ES-I3 (cell line): ENCODE results near the gene PREB.
"Not testable (repeated sequence)": the region's sequence is repeated elsewhere in the genome, so short reads cannot be mapped to it uniquely, and the experiment has no call there.

Source experiments
- H3K36me3 ChIP-seq: 2 replicates; pipeline ENCODE4 v1.6.1; 2013; ENCODE audit warnings: mild to moderate bottlenecking, low read length, control low read depth, moderate library complexity; ENCODE audit not compliant: insufficient read depth
- H3K4me1 ChIP-seq: 2 replicates; pipeline ENCODE4 v1.6.1; 2013; ENCODE audit warnings: mild to moderate bottlenecking, control low read depth, low read length; ENCODE audit not compliant: insufficient read depth
- H3K9ac ChIP-seq: 2 replicates; pipeline ENCODE4 v1.6.1; 2013; ENCODE audit warnings: low read depth, mild to moderate bottlenecking, low read length, moderate library complexity
- H3K9me3 ChIP-seq: 2 replicates; pipeline ENCODE4 v1.6.1; 2013; ENCODE audit warnings: mild to moderate bottlenecking, low read length, moderate library complexity; ENCODE audit not compliant: control insufficient read depth, insufficient read depth

The PREB gene, protein sequence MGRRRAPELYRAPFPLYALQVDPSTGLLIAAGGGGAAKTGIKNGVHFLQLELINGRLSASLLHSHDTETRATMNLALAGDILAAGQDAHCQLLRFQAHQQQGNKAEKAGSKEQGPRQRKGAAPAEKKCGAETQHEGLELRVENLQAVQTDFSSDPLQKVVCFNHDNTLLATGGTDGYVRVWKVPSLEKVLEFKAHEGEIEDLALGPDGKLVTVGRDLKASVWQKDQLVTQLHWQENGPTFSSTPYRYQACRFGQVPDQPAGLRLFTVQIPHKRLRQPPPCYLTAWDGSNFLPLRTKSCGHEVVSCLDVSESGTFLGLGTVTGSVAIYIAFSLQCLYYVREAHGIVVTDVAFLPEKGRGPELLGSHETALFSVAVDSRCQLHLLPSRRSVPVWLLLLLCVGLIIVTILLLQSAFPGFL

GRCh38 chr2:27133905-27134780 is at the start of gene PREB:
Gene PREB, minus strand, starts transcription at chr2:27134636. Its CDS starts 215 bp downstream, at chr2:27134421.
- H3K36me3 ChIP-seq, result peaks cover 8% of the 10 kb centered on the region
- peak within 1 kb of the TSS; percentile 96 for H3K9ac ChIP-seq
- no peaks in the 10 kb centered on the region for H3K9me3 ChIP-seq
- H3K4me1 ChIP-seq, result peaks cover 6% of the 10 kb centered on the region; the same call in 1 of the 2 replicates

DNA sequence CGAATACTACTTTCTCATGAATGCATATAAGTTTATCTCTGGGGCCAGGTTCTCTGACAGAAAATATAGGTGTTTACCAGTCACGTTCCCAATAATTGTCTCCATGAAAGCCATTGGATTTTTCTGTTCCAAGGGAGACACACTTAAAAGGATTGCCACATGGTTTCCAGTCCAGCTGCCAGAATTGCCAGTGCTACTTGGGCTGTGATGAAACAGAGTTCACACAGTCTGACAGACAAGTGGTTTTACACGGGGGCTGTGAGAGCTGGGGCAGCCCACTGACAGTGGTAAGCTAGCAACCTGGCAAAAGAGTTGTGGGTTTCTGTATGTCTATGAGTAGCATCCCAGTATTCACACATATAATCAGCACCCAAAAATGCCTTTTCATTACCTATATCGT is 49.7 kb upstream of the PREB start:
- Histone ChIP-seq H3K9ac (no peak overlapping the region), H3K9me3 (no peaks in the 10 kb centered on the region), H3K36me3 (no peaks in the 10 kb centered on the region), H3K4me1 (no peaks in the 10 kb centered on the region)

DNA sequence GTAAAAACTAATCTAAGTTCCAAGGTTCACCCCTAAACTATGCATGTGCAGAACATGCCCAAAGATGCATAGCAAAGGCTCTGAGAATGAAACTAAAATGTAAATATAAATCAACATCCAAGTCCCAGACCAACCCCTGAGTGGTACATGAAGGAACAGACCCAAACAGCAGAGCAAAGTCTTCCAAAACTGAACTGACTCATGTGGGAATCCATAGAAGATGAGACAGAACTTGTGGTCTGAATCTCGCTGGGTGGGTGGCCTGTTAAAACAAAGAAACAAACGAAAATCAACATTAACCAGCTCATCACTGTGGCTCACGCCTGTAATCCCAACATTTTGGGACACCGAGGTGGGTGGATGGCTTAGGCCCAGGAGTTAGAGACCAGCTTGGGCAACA is 47.9 kb upstream of the PREB start:
- Histone ChIP-seq H3K9ac (no peak overlapping the region), H3K9me3 (no peaks in the 10 kb centered on the region), H3K4me1 (no peaks in the 10 kb centered on the region), H3K36me3 (no peaks in the 10 kb centered on the region)

- H3K9ac ChIP-seq, result no peak overlapping the region
- H3K9me3 ChIP-seq, result no peaks in the 10 kb centered on the region
- H3K36me3 ChIP-seq, result no peaks in the 10 kb centered on the region
- no peaks in the 10 kb centered on the region for H3K4me1 ChIP-seq
Observed at GRCh38 chr2:27179344-27180000, 45.0 kb upstream of the PREB start.

GRCh38 chr2:27178469-27178868 is 44.0 kb upstream of the PREB start:
- Histone ChIP-seq H3K9ac (no peak overlapping the region), H3K9me3 (no peaks in the 10 kb centered on the region), H3K36me3 (no peaks in the 10 kb centered on the region), H3K4me1 (no peaks in the 10 kb centered on the region)

GRCh38 chr2:27177441-27178351 is 43.3 kb upstream of the PREB start:
- Histone ChIP-seq H3K4me1 (no peaks in the 10 kb centered on the region), H3K36me3 (no peaks in the 10 kb centered on the region), H3K9me3 (no peaks in the 10 kb centered on the region), H3K9ac (no peak overlapping the region)

- H3K9me3 ChIP-seq, H3K36me3 ChIP-seq, H3K9ac ChIP-seq, H3K4me1 ChIP-seq: not testable (repeated sequence)
Observed at GRCh38 chr2:27175781-27176180, 41.3 kb upstream of the PREB start.

DNA sequence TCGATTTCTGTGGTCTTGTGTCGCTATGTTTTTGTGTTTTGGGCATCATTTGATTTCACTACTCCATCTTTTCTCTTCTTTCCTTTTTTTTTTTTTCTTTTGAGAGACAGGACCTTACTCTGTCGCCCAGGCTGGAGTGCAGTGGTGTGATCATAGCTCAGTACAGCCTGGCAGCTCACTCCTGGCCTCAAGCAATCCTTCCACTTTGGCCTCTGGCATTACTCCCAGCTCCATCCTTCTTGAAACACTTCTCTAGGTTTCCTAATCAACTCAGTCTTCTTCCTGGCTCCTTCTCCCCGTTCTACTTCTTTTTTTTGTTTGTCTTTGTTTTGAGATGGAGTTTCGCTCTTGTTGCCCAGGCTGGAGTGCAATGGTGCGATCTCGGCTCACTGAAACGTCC is 40.9 kb upstream of the PREB start:
- Histone ChIP-seq H3K9ac (no peak overlapping the region), H3K4me1 (no peaks in the 10 kb centered on the region)

GRCh38 chr2:27174638-27175037 is 40.2 kb upstream of the PREB start:
- H3K9ac ChIP-seq, result no peak overlapping the region
- no peaks in the 10 kb centered on the region for H3K36me3 ChIP-seq
- no peaks in the 10 kb centered on the region for H3K4me1 ChIP-seq
- H3K9me3 ChIP-seq, result no peaks in the 10 kb centered on the region

More for the DNA sequence above, 40.9 kb upstream of the PREB start:
- Histone ChIP-seq H3K9me3 (no peaks in the 10 kb centered on the region), H3K36me3 (no peaks in the 10 kb centered on the region)

GRCh38 chr2:27171351-27171848 is 37.0 kb upstream of the PREB start:
- Histone ChIP-seq H3K9ac (no peak overlapping the region), H3K9me3 (no peaks in the 10 kb centered on the region), H3K36me3 (no peaks in the 10 kb centered on the region), H3K4me1 (no peaks in the 10 kb centered on the region)

GRCh38 chr2:27170581-27171337 is 36.3 kb upstream of the PREB start:
- peak overlapping the region; percentile 52; the same call in 1 of the 2 replicates for H3K9ac ChIP-seq
- no peaks in the 10 kb centered on the region for H3K9me3 ChIP-seq
- H3K36me3 ChIP-seq, result no peaks in the 10 kb centered on the region
- H3K4me1 ChIP-seq, result no peaks in the 10 kb centered on the region

- no peaks in the 10 kb centered on the region for H3K4me1 ChIP-seq
- H3K9ac ChIP-seq, result no peak overlapping the region
- H3K36me3 ChIP-seq, result no peaks in the 10 kb centered on the region
- peaks cover 3% of the 10 kb centered on the region; the same call in 1 of the 2 replicates for H3K9me3 ChIP-seq
Observed at GRCh38 chr2:27164960-27165763, 30.7 kb upstream of the PREB start.
